Hepatocyte (in vitro differentiated cells): ENCODE results near the gene ADGRF3. TPM values are rescaled to one million over a fixed set of nuclear protein-coding genes. Genes with fewer than 3 reads are reported as not detected.

ENCODE experiments used
- DNase-seq: peaks from one replicate; pipeline ENCODE4 v3.0.0-alpha.2; 2016; ENCODE audit warnings: low spot score
- H2AFZ ChIP-seq: fragments of 200-600 bp; sonication (generic); 2 replicates; pipeline ENCODE4 v1.6.0; 2016; ENCODE audit warnings: antibody characterized with exemption, mild to moderate bottlenecking
- H3K27ac ChIP-seq: fragments of 200-600 bp; sonication (generic); 2 replicates; pipeline ENCODE4 v1.5.1; 2016; ENCODE audit warnings: mild to moderate bottlenecking
- H3K27me3 ChIP-seq: fragments of 200-600 bp; sonication (generic); 2 replicates; pipeline ENCODE4 v1.6.1; 2016
- H3K36me3 ChIP-seq: fragments of 200-600 bp; sonication (generic); replicated peaks from 2 replicates; pipeline ENCODE4 v1.5.1; 2016; ENCODE audit warnings: low read depth; ENCODE audit not compliant: insufficient read depth
- H3K4me1 ChIP-seq: fragments of 200-600 bp; sonication (generic); 2 replicates; pipeline ENCODE4 v1.5.1; 2016; ENCODE audit warnings: mild to moderate bottlenecking, moderate library complexity; ENCODE audit not compliant: insufficient read depth
- H3K4me2 ChIP-seq: fragments of 200-600 bp; sonication (generic); 2 replicates; pipeline ENCODE4 v1.6.0; 2016
- H3K4me3 ChIP-seq: fragments of 200-600 bp; sonication (generic); 2 replicates; pipeline ENCODE4 v1.5.1; 2016; ENCODE audit warnings: mild to moderate bottlenecking
- H3K79me2 ChIP-seq: fragments of 200-600 bp; sonication (generic); 2 replicates; pipeline ENCODE4 v1.6.0; 2017; ENCODE audit warnings: mild to moderate bottlenecking
- H3K9me2 ChIP-seq: fragments of 200-600 bp; sonication (generic); replicated peaks from 2 replicates; pipeline ENCODE4 v1.6.0; 2017; ENCODE audit warnings: mild to moderate bottlenecking; ENCODE audit not compliant: insufficient read depth
- H3K9me3 ChIP-seq: fragments of 200-600 bp; sonication (generic); 2 replicates; pipeline ENCODE4 v1.5.1; 2016; ENCODE audit warnings: low read depth, mild to moderate bottlenecking
- H4K20me1 ChIP-seq: fragments of 200-600 bp; sonication (generic); 2 replicates; pipeline ENCODE4 v1.6.0; 2016; ENCODE audit warnings: mild to moderate bottlenecking; ENCODE audit not compliant: insufficient read depth, poor library complexity, severe bottlenecking
- EZH2 ChIP-seq: fragments of 200-600 bp; sonication (generic); IDR thresholded peaks from 2 replicates; pipeline ENCODE4 v1.6.1; 2016; ENCODE audit warnings: antibody characterized with exemption, mild to moderate bottlenecking, borderline replicate concordance
- EZH2phosphoT487 ChIP-seq: fragments of 200-600 bp; sonication (generic); IDR thresholded peaks from one replicate; pipeline ENCODE4 v1.6.1; 2018; ENCODE audit warnings: antibody characterized with exemption, mild to moderate bottlenecking, low read depth, moderate library complexity; ENCODE audit not compliant: unreplicated experiment, severe bottlenecking
- WGBS: methylation state at CpG from one replicate; pipeline ENCODE4 v1.1.6; 2016; ENCODE audit warnings: low lambda C conversion rate; ENCODE audit errors: missing lambda C conversion rate; 5-methylcytosine and 5-hydroxymethylcytosine counted together
- polyA plus RNA-seq: library from polyadenylated mRNA; unstranded; fragments of >200 nt; fragmentation: Nextera tagmentation; extraction: Ambion mirVana; gene quantifications from 2 replicates; pipeline ENCODE4 v1.2.1, GENCODE V29; 2016
- total RNA-seq: library from RNA; depleted of rRNA; stranded (reverse); fragments of >200 nt; gene quantifications from 2 replicates; pipeline ENCODE4 v1.2.3, GENCODE V29; 2014
- TF ChIP-seq, protein P1 (sequence below): fragments of 200-600 bp; sonication (generic); IDR thresholded peaks from 2 replicates; pipeline ENCODE4 v1.5.1; 2016; ENCODE audit warnings: antibody characterized with exemption, mild to moderate bottlenecking; ENCODE audit not compliant: poor library complexity

ADGRF3 gene
- total and polyA plus RNA-seq, 2 experiments from 2014 or later: 0.63 to 1.3 TPM

DNA sequence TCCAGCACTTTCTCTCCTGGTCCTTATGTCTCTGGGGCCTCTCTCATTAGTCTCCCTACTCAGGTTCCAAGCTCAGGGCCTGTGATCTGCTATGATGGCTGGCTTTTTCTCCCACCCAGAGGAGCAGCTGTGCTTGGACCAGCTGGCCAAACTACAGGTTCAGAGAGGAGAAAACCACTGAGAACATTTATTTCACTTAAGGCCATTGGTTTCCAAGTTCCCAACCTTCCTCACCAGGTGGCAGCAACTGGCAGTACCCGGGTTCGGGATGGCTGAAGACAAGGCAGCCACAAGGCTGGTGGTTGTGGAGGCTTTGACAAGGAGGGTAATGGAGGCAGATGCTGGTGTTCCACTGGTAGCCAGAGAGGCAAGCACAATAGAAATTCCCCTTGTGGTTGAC, 30.5 kb downstream of the ADGRF3 start:
- Histone ChIP-seq H3K4me1 (no peaks in the 10 kb centered on the region), H3K36me3 (no peaks in the 10 kb centered on the region), H3K4me3 (no peak overlapping the region), H3K79me2 (no peaks in the 10 kb centered on the region), H4K20me1 (no peaks in the 10 kb centered on the region), H3K9me3 (no peaks in the 10 kb centered on the region), H2AFZ (no peak overlapping the region), H3K27ac (no peak overlapping the region), H3K27me3 (no peaks in the 10 kb centered on the region), H3K4me2 (no peak overlapping the region), H3K9me2 (no peaks in the 10 kb centered on the region)
- no peak for DNase-seq
- TF ChIP-seq, protein P1, sequence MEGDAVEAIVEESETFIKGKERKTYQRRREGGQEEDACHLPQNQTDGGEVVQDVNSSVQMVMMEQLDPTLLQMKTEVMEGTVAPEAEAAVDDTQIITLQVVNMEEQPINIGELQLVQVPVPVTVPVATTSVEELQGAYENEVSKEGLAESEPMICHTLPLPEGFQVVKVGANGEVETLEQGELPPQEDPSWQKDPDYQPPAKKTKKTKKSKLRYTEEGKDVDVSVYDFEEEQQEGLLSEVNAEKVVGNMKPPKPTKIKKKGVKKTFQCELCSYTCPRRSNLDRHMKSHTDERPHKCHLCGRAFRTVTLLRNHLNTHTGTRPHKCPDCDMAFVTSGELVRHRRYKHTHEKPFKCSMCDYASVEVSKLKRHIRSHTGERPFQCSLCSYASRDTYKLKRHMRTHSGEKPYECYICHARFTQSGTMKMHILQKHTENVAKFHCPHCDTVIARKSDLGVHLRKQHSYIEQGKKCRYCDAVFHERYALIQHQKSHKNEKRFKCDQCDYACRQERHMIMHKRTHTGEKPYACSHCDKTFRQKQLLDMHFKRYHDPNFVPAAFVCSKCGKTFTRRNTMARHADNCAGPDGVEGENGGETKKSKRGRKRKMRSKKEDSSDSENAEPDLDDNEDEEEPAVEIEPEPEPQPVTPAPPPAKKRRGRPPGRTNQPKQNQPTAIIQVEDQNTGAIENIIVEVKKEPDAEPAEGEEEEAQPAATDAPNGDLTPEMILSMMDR: no peak
- TF ChIP-seq EZH2: no peak
- 85% methylated on average over 2 of the region's 2 CpGs for WGBS

DNA sequence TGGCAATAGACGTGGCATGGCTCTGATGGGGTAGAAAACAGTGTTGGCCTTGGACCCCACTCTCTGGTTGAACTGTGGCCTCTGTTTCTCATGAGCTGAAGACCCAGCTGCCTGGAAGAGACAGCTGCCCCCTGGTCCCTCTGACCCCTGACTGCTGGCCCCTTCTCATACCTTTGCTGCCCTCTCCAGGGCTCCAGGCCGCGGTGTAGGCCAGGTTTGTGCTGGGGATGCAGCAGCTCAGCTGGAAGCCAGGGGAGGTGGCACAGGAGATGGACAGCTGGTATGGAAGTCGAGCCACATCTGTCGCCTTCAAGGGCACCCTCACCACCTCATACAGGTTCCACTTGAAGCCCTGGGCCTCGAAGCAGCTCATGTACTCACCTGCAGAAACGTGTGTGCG, 32.3 kb downstream of the ADGRF3 start:
- no peak overlapping the region for H3K4me2 ChIP-seq
- no peaks in the 10 kb centered on the region for H3K9me3 ChIP-seq
- no peaks in the 10 kb centered on the region for H3K79me2 ChIP-seq
- no peaks in the 10 kb centered on the region for H3K36me3 ChIP-seq
- no peak overlapping the region for H3K4me3 ChIP-seq
- H3K9me2 ChIP-seq: no peaks in the 10 kb centered on the region
- no peak overlapping the region for H2AFZ ChIP-seq
- DNase-seq: no peak
- no peaks in the 10 kb centered on the region for H4K20me1 ChIP-seq
- H3K27ac ChIP-seq: no peak overlapping the region
- no peaks in the 10 kb centered on the region for H3K27me3 ChIP-seq
- TF ChIP-seq, protein P1: no peak
- TF ChIP-seq EZH2 (no peak), EZH2phosphoT487 (no peak)
- H3K4me1 ChIP-seq: no peaks in the 10 kb centered on the region
- WGBS: 68% methylated on average over 8 of the region's 8 CpGs

DNA sequence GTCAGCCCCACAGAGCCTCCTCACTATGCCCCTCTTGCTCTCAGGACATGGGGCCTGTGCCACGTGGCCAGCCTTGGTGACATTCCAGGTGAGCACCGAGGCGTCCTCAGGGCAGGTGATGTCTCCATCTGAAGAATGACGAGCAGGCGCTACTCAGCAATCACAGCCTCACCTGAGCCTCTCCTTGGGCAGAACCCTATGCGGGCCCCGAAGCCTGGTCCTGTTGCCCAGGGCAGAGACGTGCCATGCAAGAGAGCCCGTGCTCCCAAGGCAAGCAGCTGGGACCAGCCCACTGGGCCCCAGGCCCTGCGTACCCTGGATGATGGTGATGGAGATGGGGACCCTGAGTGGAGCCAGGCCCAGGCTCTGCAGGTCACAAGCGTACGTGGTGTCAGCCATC, 33.1 kb downstream of the ADGRF3 start:
- Histone ChIP-seq H4K20me1 (peaks cover under 1% of the 10 kb centered on the region), H3K9me2 (no peaks in the 10 kb centered on the region), H3K9me3 (no peaks in the 10 kb centered on the region), H3K79me2 (no peaks in the 10 kb centered on the region), H3K4me1 (no peaks in the 10 kb centered on the region), H3K4me3 (no peak overlapping the region), H2AFZ (no peak overlapping the region), H3K36me3 (no peaks in the 10 kb centered on the region), H3K4me2 (no peak overlapping the region), H3K27me3 (no peaks in the 10 kb centered on the region), H3K27ac (no peak overlapping the region)
- TF ChIP-seq EZH2phosphoT487: no peak
- TF ChIP-seq, protein P1: no peak
- TF ChIP-seq EZH2: no peak
- 88% methylated on average over 12 of the region's 12 CpGs for WGBS
- DNase-seq: no peak

DNA sequence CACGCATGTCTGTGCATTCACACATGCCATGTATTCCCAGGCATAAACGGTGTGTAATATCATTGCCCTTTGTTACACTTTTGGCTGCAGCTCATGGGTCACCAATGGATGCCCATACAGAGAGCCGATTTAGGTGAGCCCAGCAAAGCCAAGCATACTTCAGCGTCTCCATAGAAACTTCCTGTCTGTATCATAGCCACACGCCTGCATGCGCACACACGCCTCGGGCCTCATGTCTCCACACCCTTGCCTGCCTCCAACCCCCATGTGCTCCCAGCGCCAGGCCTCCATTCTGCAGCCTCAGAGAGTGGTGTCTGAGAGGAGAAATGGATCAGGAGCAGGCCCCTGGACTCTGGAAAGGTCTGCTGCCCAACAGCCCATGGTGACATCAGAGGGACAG, 34.1 kb downstream of the ADGRF3 start:
- H3K4me1 ChIP-seq: no peaks in the 10 kb centered on the region
- WGBS: 84% methylated on average over 9 of the region's 9 CpGs
- no peak for DNase-seq
- TF ChIP-seq, protein P1: no peak
- no peak for TF ChIP-seq EZH2
- TF ChIP-seq EZH2phosphoT487: no peak
- H2AFZ ChIP-seq: no peak overlapping the region
- H3K79me2 ChIP-seq: no peaks in the 10 kb centered on the region
- no peaks in the 10 kb centered on the region for H3K9me3 ChIP-seq
- H3K4me3 ChIP-seq: no peak overlapping the region
- no peaks in the 10 kb centered on the region for H3K27me3 ChIP-seq
- H3K27ac ChIP-seq: no peak overlapping the region
- peaks cover 3% of the 10 kb centered on the region for H4K20me1 ChIP-seq
- no peaks in the 10 kb centered on the region for H3K9me2 ChIP-seq
- H3K4me2 ChIP-seq: no peak overlapping the region
- no peaks in the 10 kb centered on the region for H3K36me3 ChIP-seq
